MCF 10A (cell line): Measurements from ENCODE around the gene TANC1. TPM values are rescaled to one million over a fixed set of nuclear protein-coding genes. Genes with fewer than 3 reads are reported as not detected.

ENCODE experiments used
- BruUV-seq: library from RNA; stranded (reverse); fragments of 400-500 nt; replicated peaks from 2 replicates; lab custom pipeline; 2021; lab: Mats Ljungman, UMichigan
- CTCF ChIA-PET: fragments of 300-600 bp; sonication (Branson Sonifier 250); formaldehyde crosslinking; extraction: SDS; loops from one replicate; lab custom pipeline; 2021; ENCODE audit warnings: antibody characterized with exemption, inconsistent platforms; lab: Yijun Ruan, JAX
- POLR2A ChIA-PET: fragments of 300-600, 350-650 bp; sonication (Branson Sonifier 250); formaldehyde crosslinking; extraction: SDS; loops from one replicate; lab custom pipeline; 2020; ENCODE audit warnings: antibody characterized with exemption, inconsistent platforms; lab: Yijun Ruan, JAX
- DNase-seq: peaks from one replicate; pipeline ENCODE4 v3.0.0-alpha.2; 2018; ENCODE audit not compliant: unreplicated experiment
- H3K27ac Mint-ChIP-seq: one replicate; pipeline ENCODE4 v1.8.0; 2022; ENCODE audit warnings: mild to moderate bottlenecking, low read depth, mixed read lengths; ENCODE audit not compliant: unreplicated experiment
- H3K27me3 Mint-ChIP-seq: one replicate; pipeline ENCODE4 v1.8.0; 2022; ENCODE audit warnings: mixed read lengths; ENCODE audit not compliant: insufficient read depth, unreplicated experiment
- H3K36me3 Mint-ChIP-seq: one replicate; pipeline ENCODE4 v1.8.0; 2022; ENCODE audit warnings: mild to moderate bottlenecking, moderate library complexity, mixed read lengths; ENCODE audit not compliant: insufficient read depth, unreplicated experiment
- H3K4me1 Mint-ChIP-seq: one replicate; pipeline ENCODE4 v1.8.0; 2022; ENCODE audit warnings: mixed read lengths; ENCODE audit not compliant: insufficient read depth, unreplicated experiment
- H3K4me3 Mint-ChIP-seq: one replicate; pipeline ENCODE4 v1.8.0; 2022; ENCODE audit warnings: mild to moderate bottlenecking, moderate library complexity, mixed read lengths; ENCODE audit not compliant: unreplicated experiment
- H3K9me3 Mint-ChIP-seq: one replicate; pipeline ENCODE4 v1.8.0; 2022; ENCODE audit warnings: mixed read lengths; ENCODE audit not compliant: unreplicated experiment
- intact Hi-C: fragments of 100-400 bp; cut with micrococcal nuclease; formaldehyde crosslinking; loops from 2 replicates; pipeline ENCODE4 v1.14.1; 2022
- total RNA-seq: library from RNA; stranded (reverse); gene quantifications from 2 replicates; pipeline ENCODE4 v1.2.3, GENCODE V29; 2022
- TF ChIP-seq, protein P1 (sequence below): fragments of 200-600 bp; IDR thresholded peaks from one replicate; pipeline ENCODE4 v1.8.0; 2022; ENCODE audit warnings: antibody characterized with exemption, mild to moderate bottlenecking; ENCODE audit not compliant: unreplicated experiment

The TANC1 gene
- total RNA-seq, 1 experiment from 2014 or later: 35.3 TPM

GRCh38 chr2:159004849-159005248 lies 36.4 kb downstream of the TANC1 start:
- no peaks in the 10 kb centered on the region for H3K9me3 Mint-ChIP-seq
- H3K4me1 Mint-ChIP-seq: peaks cover 2% of the 10 kb centered on the region
- CTCF ChIA-PET: interaction anchor here (2.4 kb wide), 1 partner anchor 114 kb away, joined by 7 read pairs; no protein-coding TSS in a partner anchor
- H3K36me3 Mint-ChIP-seq: peaks cover 36% of the 10 kb centered on the region
- intact Hi-C loops: no loop called here
- no peak overlapping the region for H3K4me3 Mint-ChIP-seq
- H3K27ac Mint-ChIP-seq: no peak overlapping the region
- no peaks in the 10 kb centered on the region for H3K27me3 Mint-ChIP-seq
- TF ChIP-seq, protein P1, sequence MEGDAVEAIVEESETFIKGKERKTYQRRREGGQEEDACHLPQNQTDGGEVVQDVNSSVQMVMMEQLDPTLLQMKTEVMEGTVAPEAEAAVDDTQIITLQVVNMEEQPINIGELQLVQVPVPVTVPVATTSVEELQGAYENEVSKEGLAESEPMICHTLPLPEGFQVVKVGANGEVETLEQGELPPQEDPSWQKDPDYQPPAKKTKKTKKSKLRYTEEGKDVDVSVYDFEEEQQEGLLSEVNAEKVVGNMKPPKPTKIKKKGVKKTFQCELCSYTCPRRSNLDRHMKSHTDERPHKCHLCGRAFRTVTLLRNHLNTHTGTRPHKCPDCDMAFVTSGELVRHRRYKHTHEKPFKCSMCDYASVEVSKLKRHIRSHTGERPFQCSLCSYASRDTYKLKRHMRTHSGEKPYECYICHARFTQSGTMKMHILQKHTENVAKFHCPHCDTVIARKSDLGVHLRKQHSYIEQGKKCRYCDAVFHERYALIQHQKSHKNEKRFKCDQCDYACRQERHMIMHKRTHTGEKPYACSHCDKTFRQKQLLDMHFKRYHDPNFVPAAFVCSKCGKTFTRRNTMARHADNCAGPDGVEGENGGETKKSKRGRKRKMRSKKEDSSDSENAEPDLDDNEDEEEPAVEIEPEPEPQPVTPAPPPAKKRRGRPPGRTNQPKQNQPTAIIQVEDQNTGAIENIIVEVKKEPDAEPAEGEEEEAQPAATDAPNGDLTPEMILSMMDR: no peak
- no TSS peak for BruUV-seq
- POLR2A ChIA-PET: interaction anchor here (0.6 kb wide), 1 partner anchor 620 kb away, joined by 4 read pairs; no protein-coding TSS in a partner anchor
- DNase-seq: no peak

GRCh38 chr2:159009940-159010339 lies 41.5 kb downstream of the TANC1 start:
- Mint-ChIP-seq H3K27me3 (no peaks in the 10 kb centered on the region), H3K4me3 (no peak overlapping the region), H3K27ac (peak overlapping the region; percentile 70), H3K4me1 (peaks cover 14% of the 10 kb centered on the region), H3K36me3 (peaks cover 53% of the 10 kb centered on the region), H3K9me3 (peaks cover 11% of the 10 kb centered on the region)
- no TSS peak for BruUV-seq
- no peak for DNase-seq
- intact Hi-C loops: no loop called here
- ChIA-PET POLR2A (interaction anchor here (1.0 kb wide), 2 partner anchors 12 to 40 kb away, joined by 3 to 4 read pairs; no protein-coding TSS in a partner anchor), CTCF (interaction anchor here (0.9 to 1.2 kb wide), 3 partner anchors 9 to 26 kb away, joined by 3 to 6 read pairs (median 3); no protein-coding TSS in a partner anchor)
- TF ChIP-seq, protein P1: no peak

- peak overlapping the region; percentile 70 for H3K27ac Mint-ChIP-seq
- no peaks in the 10 kb centered on the region for H3K27me3 Mint-ChIP-seq
- intact Hi-C loops: no loop called here
- TF ChIP-seq, protein P1: no peak
- no TSS peak for BruUV-seq
- no peak overlapping the region for H3K4me3 Mint-ChIP-seq
- peaks cover 11% of the 10 kb centered on the region for H3K9me3 Mint-ChIP-seq
- H3K36me3 Mint-ChIP-seq: peaks cover 52% of the 10 kb centered on the region
- no peak for DNase-seq
- ChIA-PET POLR2A (interaction anchor here (1.0 kb wide), 2 partner anchors 13 to 41 kb away, joined by 3 to 4 read pairs; no protein-coding TSS in a partner anchor), CTCF (interaction anchor here (1.0 to 1.2 kb wide), 2 partner anchors 9 to 26 kb away, joined by 3 to 6 read pairs; no protein-coding TSS in a partner anchor)
- peaks cover 14% of the 10 kb centered on the region for H3K4me1 Mint-ChIP-seq
These were observed 41.9 kb downstream of the TANC1 start for GRCh38 chr2:159010340-159010739.

GRCh38 chr2:159010963-159011362 lies 42.5 kb downstream of the TANC1 start:
- CTCF ChIA-PET: interaction anchor here (0.5 to 1.3 kb wide), 3 partner anchors 8 to 108 kb away, joined by 3 read pairs; no protein-coding TSS in a partner anchor
- DNase-seq: no peak
- peaks cover 17% of the 10 kb centered on the region for H3K9me3 Mint-ChIP-seq
- peaks cover 51% of the 10 kb centered on the region for H3K36me3 Mint-ChIP-seq
- POLR2A ChIA-PET: no interaction called here
- intact Hi-C loops: no loop called here
- H3K27me3 Mint-ChIP-seq: no peaks in the 10 kb centered on the region
- peaks cover 14% of the 10 kb centered on the region for H3K4me1 Mint-ChIP-seq
- BruUV-seq: no TSS peak
- no peak overlapping the region for H3K4me3 Mint-ChIP-seq
- peak overlapping the region; percentile 70 for H3K27ac Mint-ChIP-seq
- TF ChIP-seq, protein P1: no peak
